Activated CD4-positive, alpha-beta T cell treated with anti-CD3 and anti-CD28 coated beads, Interleukin-2, amount 50 U/mL, for 48 hours (primary cell): Measurements from ENCODE around the gene MTA2.
A peak's percentile ranks its signal among the peaks of the same experiment; 100 is the strongest.

ENCODE experiments used
- DNase-seq, 2 experiments: peaks; one replicate each; pipeline ENCODE4 v3.0.0-alpha.2; 2020

The MTA2 gene

GRCh38 chr11:62545437-62546243 lies 56.0 kb downstream of the MTA2 start:
- DNase-seq = peak; percentile 75 to 81

GRCh38 chr11:62544581-62545436 lies 56.9 kb downstream of the MTA2 start:
- DNase-seq = peak in 1 of 2 experiments; percentile 55

GRCh38 chr11:62543680-62544444 lies 57.8 kb downstream of the MTA2 start:
- DNase-seq = peak in 1 of 2 experiments; percentile 23
